NB4 (cell line): Measurements from ENCODE around the gene FUT1.
"Not testable (repeated sequence)": the region's sequence is repeated elsewhere in the genome, so short reads cannot be mapped to it uniquely, and the experiment has no call there.

Source experiments
- DNase-seq: peaks from one replicate; pipeline ENCODE4 v3.0.0; 2010; ENCODE audit warnings: low read depth
- H3K4me3 ChIP-seq: one replicate; pipeline ENCODE4 v1.5.1; 2011; ENCODE audit warnings: mild to moderate bottlenecking, low read depth, low read length, moderate library complexity
- MAX ChIP-seq: IDR thresholded peaks from 2 replicates; pipeline ENCODE4 v1.6.1; 2011; ENCODE audit warnings: low read depth, low read length
- MYC ChIP-seq: IDR thresholded peaks from 2 replicates; pipeline ENCODE4 v1.6.1; 2011; ENCODE audit warnings: low read depth, low read length
- POLR2A ChIP-seq: IDR thresholded peaks from 2 replicates; pipeline ENCODE4 v1.6.1; 2011; ENCODE audit warnings: mild to moderate bottlenecking; ENCODE audit not compliant: insufficient read length; ENCODE audit errors: extremely low read depth
- TF ChIP-seq, protein P1 (sequence below): IDR thresholded peaks from one replicate; pipeline ENCODE4 v1.5.1; 2012; ENCODE audit warnings: low read depth, low read length

Gene FUT1

DNA sequence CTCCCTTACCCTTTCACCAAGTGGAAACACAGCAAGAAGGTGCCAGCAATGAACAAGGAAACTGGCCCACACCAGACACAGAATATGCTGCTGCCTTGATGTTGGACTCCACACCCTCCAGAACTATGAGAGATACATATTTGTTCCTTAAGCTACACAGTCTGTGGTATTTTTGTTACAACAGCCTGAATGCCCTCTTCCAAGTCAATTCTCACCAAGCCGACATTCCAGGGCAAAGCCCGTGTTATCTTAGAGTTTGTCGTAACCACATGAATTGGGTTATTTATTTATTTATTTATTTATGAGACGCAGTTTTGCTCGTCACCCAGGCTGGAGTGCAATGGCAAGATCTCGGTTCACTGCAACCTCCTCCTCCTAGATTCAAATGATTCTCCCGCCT is 17.8 kb upstream of the FUT1 start:
- TF ChIP-seq MYC (no peak), POLR2A (no peak), MAX (no peak)
- TF ChIP-seq, protein P1, sequence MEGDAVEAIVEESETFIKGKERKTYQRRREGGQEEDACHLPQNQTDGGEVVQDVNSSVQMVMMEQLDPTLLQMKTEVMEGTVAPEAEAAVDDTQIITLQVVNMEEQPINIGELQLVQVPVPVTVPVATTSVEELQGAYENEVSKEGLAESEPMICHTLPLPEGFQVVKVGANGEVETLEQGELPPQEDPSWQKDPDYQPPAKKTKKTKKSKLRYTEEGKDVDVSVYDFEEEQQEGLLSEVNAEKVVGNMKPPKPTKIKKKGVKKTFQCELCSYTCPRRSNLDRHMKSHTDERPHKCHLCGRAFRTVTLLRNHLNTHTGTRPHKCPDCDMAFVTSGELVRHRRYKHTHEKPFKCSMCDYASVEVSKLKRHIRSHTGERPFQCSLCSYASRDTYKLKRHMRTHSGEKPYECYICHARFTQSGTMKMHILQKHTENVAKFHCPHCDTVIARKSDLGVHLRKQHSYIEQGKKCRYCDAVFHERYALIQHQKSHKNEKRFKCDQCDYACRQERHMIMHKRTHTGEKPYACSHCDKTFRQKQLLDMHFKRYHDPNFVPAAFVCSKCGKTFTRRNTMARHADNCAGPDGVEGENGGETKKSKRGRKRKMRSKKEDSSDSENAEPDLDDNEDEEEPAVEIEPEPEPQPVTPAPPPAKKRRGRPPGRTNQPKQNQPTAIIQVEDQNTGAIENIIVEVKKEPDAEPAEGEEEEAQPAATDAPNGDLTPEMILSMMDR = no peak
- no peak overlapping the region for H3K4me3 ChIP-seq
- no peak for DNase-seq

DNA sequence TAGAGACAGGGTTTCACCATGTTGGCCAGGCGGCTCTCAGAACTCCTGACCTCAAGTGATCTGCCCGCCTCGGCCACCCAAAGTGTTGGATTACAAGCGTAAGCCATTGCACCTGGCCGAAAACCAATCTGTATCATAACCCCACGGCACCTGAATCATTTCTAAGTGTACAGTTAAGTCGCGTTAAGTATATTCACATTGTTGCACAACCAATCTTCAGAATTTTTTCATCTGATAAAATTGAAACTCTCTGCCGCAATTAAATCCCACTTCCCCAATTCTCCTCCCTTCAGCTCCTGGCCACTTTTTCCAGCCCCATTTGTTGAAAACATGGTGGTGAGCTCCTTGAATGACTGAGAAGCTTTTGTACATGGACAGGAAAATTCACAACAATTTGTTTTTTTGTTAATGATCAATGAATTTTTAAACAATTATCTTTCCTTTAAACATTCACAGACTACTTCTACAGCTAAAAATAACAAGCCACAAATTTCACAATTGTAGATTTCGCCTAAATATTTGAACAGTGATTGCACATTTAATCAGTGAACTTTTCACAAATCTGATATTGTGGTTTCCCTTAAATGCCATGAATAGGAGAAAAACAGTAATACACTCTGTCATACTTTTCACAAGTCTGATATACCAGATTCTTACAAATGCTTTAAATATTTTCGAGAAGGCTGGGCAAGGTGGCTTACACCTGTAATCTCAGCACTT is 16.7 kb upstream of the FUT1 start:
- DNase-seq = peak; percentile 59
- no peak overlapping the region for H3K4me3 ChIP-seq
- TF ChIP-seq POLR2A = no peak
- TF ChIP-seq, protein P1 = no peak
- no peak for TF ChIP-seq MYC
- no peak for TF ChIP-seq MAX

GRCh38 chr19:48768171-48768753 is 15.8 kb upstream of the FUT1 start:
- not testable (repeated sequence) for DNase-seq

DNA sequence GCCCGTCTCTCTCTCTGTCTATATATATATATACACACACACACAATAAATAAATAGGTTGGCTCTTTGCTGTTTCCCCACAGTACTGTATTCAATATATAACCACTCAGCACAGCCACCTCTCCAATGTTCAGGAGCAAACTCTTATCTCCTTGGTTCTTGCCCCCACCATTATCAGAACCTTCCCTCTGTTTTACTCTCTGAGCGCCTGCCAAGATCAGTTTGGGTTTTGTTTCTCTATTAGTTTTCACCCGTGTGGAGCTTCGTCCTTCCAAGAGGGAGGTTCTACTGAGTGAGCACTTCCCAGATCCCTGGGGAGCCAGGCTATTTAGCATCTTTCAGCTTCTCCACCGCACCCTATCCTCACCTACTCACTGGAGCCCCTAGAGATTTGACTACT is 13.4 kb upstream of the FUT1 start:
- not testable (repeated sequence) for H3K4me3 ChIP-seq, DNase-seq

More at GRCh38 chr19:48768171-48768753, 15.8 kb upstream of the FUT1 start:
- H3K4me3 ChIP-seq = not testable (repeated sequence)

DNA sequence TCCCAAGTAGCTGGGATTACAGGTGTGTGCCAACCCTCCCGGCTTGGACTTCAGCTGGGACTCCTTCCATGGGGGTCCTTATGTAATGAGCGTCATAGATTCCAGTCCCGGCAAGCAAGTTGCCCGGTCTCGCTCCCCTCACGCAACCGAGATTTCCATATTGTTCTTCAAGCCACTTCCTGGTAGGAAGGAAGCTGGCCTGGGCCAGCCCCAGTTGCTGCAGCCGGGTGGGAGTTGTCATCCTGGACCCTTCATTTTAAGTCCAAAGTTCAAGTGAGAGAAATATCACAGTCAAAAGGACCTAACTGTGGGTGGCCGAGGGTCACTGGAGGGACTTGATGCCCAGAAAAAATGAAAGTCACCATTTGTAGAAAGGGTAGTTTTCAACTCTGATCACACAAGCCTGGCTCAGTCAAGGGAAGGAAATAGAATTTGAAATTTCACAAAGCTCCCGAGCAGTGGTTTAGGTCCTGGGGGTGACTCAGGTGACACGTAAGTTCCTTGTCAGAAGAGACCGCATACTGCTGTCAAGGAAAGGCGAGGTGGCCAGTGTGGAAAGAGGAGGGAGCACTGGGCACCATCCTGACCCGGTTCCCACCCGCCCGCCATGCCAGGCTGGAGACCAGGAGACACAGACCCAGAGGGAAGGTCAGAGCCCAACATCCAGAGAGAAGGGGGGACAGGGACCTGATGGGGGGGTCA is 8.2 kb upstream of the FUT1 start:
- TF ChIP-seq MAX = no peak
- TF ChIP-seq POLR2A = peak; percentile 37
- H3K4me3 ChIP-seq = no peak overlapping the region
- peak; percentile 66 for DNase-seq

- TF ChIP-seq, protein P1 = no peak
- TF ChIP-seq MAX (no peak), POLR2A (no peak), MYC (no peak)
- no peak overlapping the region for H3K4me3 ChIP-seq
- DNase-seq = no peak
Measured at GRCh38 chr19:48757741-48758144, 5.3 kb upstream of the FUT1 start.

GRCh38 chr19:48757089-48757675 is 4.7 kb upstream of the FUT1 start:
- no peak for DNase-seq
- H3K4me3 ChIP-seq = no peak overlapping the region
- TF ChIP-seq MAX = no peak
- TF ChIP-seq, protein P1 = no peak
- TF ChIP-seq POLR2A = no peak
- no peak for TF ChIP-seq MYC
